ENCODE measurements around the gene GNS.

- TF ChIP-seq POLR2A (IDR thresholded peaks at IDR 0.05) = no peak
- no peak for TF ChIP-seq CTCF (IDR thresholded peaks at IDR 0.05)
These were observed 34.9 kb downstream of the GNS start for GRCh38 chr12:64724201-64724745.

Measured in testis (tissue), 2 donors.